AG09319 (cell line): ENCODE measurements around the gene CUL7.

ENCODE experiments used
- DNase-seq: peaks from one replicate; pipeline ENCODE4 v3.0.0-alpha.2; 2010; ENCODE audit warnings: low read depth; ENCODE audit errors: extremely low read depth
- TF ChIP-seq, protein P1 (sequence below): IDR thresholded peaks from 2 replicates; pipeline ENCODE4 v1.5.1; 2011; ENCODE audit warnings: low read depth, mild to moderate bottlenecking, inconsistent platforms, low read length, moderate library complexity

The CUL7 gene

DNA sequence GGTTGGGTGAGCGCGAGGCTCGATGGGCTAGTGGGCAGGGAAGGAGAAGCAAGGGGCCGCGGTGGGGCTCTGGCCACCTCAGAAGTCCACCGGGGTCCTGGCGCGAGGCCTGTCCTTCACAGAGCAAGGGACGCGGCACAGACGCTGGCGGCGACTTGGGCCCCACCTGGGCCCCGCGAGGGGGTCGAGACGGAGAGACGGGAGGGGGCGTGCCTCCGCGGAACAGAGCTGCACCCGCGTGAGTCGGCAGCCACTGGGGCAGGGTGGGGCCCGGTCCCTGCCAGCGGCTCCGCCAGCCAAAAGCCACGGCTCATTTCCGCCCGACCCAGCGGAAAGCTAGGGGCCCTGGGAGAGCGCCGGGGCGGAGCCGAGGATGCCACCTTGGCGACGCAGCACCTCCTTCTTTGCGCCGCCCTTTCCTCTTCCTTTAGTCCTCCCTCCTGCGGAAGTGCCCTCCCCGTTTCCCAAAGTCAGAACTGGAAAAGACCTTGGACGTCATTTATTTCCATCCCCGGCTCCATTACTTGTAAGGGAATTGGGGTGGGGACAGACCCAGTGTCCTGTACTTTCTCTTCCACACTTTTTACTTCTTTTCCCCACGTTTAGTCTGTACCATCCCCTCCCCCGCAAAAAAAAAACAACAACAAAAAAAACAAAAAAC is at the start of gene CUL7:
Gene CUL7, minus strand, starts transcription at position 307 of the 661 bp plus-strand sequence. CDS start 1,063 bp downstream, outside the sequence.
- TF ChIP-seq, protein P1, sequence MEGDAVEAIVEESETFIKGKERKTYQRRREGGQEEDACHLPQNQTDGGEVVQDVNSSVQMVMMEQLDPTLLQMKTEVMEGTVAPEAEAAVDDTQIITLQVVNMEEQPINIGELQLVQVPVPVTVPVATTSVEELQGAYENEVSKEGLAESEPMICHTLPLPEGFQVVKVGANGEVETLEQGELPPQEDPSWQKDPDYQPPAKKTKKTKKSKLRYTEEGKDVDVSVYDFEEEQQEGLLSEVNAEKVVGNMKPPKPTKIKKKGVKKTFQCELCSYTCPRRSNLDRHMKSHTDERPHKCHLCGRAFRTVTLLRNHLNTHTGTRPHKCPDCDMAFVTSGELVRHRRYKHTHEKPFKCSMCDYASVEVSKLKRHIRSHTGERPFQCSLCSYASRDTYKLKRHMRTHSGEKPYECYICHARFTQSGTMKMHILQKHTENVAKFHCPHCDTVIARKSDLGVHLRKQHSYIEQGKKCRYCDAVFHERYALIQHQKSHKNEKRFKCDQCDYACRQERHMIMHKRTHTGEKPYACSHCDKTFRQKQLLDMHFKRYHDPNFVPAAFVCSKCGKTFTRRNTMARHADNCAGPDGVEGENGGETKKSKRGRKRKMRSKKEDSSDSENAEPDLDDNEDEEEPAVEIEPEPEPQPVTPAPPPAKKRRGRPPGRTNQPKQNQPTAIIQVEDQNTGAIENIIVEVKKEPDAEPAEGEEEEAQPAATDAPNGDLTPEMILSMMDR: no peak
- peak; percentile 79 for DNase-seq

DNA sequence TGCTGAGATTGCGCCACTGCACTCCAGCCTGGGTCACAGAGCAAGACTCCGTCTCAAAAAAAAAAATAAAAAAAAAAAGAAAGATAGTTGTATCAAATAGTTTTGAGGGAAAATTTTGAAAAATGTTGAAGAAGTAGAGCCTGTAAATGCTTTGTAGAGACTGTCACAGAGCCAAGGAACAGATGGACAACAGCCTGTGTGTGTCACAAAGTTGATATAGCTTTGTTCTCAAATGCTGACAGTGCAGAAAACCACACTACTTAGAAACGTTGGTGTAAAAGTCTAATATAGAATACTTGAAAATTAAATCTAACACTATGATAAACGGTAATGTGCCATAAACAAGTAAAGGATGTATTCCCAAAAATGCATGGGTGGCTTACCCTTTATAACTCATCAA is 47.8 kb upstream of the CUL7 start:
- DNase-seq: no peak
- TF ChIP-seq, protein P1: no peak

DNA sequence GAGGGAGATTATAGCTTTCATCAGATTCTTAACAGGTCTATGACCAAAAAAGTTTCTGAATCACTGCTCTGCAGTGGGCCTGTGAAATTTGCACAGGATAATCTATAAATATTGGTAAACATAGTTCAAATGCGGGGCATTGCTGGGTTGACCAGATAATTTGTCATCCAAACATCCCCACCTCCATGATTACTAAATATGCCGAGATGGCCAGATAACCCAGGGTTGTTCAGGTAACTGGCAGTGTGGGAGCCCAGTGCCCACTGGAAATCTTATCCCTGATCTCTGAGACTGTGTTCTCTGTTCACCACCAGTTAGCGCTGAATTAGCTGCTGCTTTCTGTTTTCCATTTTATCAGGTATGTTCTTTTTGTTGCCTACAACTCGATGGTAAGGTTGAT is 43.9 kb upstream of the CUL7 start:
- no peak for DNase-seq
- TF ChIP-seq, protein P1: no peak

DNA sequence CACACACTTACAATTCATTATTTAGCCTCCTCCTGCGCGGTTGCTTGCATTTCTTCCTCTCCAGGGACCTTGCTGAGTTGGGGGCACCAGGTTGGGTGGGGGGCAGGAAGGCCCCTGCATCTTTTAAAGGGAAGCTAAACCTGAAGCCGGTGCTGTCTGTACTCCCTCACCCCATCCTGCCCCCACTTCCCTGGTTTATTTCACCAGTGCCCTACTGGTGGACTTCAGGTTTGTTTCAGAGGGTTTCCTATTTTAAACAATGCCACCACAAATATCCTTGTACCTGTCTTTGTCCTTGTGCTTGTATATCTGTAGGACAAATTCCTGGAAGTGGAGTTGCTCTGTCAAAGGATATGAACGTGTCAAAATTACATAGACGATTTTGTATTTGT is 43.4 kb upstream of the CUL7 start:
- TF ChIP-seq, protein P1: no peak
- no peak for DNase-seq

DNA sequence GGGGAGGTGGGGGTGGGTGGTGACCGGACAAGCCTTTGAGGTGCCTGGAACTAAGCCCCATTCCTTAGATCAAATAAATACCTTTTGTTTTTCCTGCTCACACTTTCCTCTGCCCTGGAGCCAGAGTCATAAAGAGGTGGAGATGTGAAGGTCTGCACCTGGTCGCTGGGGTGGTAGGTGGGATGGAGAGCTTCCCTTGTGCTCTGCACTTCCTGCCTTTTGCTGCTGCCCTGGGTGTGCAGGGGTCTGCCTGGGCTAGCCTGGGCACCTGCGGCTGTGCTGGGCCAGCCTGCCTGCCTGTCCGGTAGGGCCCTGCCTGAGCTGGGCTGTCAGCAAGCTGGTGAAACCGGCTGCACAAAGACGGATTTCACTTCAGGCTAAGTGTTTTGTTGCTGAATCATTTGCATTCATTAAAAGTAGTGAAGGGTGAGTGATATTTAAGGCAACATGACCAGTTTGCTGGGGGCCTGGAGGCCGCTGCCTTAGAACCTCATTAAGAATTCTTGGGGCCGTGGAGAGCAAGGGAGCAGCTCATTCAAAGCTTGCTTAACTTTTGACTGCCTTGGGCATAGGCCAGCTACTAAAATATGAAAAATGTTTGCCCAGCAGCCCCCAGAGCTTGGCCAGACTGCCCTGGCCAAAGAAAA is 42.9 kb upstream of the CUL7 start:
- DNase-seq: peak; percentile 66
- TF ChIP-seq, protein P1: no peak

DNA sequence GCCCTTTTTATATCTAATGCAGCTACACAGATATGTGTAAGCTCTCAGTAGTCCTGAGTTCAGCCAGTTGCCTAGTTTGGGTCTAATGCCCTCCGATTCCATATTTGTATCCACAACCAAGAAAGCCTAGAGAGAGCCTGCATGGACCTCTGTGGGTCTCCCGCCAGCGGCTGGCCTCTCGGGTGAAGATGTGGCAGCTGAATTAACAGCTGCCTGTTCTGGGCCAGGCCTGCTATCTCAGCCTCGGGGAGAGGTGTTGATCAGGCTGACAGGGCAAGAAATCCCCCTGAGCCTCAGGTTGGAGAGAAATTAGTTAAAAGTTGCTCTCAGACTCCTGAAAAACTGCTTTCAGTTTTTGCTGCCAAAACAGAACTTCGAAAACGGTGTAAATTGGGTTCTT is 42.3 kb upstream of the CUL7 start:
- TF ChIP-seq, protein P1: no peak
- DNase-seq: no peak

DNA sequence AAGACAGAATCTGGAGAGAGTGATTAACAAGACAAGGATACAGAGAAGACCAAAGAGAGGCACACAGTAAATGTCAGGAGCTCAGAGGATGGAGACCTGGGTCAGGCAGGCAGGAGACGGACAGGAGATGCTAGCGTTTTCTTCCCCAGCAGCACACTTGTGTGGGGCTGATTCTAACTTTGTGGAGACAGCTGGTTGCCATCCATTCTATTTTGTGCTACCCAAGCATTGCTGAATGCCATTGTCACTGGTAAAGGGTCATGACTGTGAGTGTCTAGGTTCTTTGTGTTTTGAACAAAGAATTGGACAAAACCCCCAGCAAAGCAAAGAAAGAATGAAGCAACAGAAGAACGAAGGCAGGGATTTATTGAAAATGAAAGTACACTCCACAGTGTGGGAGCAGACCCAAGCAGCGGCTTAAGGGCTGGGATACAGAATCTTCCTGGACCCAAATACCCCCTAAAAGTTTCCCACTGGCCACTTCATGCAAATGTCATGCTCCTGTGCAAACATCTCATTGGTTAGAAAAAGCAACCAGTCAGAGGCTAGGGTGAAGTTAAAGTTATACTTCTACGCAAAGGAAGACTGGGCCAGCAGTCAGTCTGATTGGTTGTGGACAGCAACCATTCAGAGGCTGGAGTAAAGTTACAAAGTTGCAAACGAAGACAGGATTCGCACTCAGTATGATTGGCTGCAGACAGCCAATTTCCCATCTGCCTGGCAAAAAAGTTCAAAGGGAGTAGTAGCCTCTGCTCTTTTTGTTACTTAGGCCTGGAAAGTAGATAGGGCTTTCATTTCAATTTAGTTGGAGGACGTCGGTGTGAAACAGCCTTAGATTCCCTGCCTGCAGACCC is 40.0 kb upstream of the CUL7 start:
- peak; percentile 64 for DNase-seq
- TF ChIP-seq, protein P1: no peak
